ENCODE results near the gene CIITA.

CIITA gene

DNA sequence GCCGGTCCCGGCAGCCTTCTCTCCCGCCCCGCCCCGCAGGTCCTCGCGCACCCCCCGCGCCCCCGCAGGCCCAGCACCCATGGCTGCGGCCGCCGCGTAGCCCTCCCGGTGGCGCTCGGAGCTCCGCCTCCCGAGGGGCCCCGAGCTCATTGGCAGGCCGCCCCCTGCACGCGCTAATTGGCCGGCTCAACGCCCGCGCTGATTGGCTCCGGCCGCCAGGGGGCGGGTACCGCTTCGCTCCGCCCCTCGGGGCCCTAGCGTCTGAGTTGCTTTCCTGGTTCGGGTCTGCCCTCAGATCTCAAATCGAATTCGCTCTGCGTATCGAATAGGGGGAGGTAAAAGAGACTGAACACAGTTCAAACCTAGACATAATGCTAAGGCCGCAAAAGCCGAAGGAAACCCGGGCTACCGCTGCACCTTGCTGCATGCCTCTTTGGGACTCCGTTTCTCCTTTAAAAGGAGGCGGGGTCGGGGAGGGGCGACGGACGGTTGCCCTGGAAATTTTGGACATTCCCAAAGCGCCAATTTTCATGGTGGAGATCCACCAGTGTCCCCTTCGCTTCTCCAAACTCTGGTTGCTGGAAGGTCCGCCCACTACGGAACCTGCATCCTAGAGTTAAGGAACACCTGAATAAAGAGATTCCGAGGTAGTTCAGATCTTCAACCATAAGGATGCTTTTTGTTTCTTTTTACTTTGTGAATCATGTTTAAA lies 65.5 kb downstream of the CIITA start, which contains the start of gene DEXI:
Gene DEXI (minus strand): TSS at position 117 of the 712 bp plus-strand sequence. CDS start 463 bp downstream, outside the sequence.
- H3K4me1 ChIP-seq (ENCODE audit: insufficient read depth, low read length, severe bottlenecking), result peaks cover 71% of the 10 kb centered on the region
- H3K9me3 ChIP-seq (ENCODE audit: low read length), result no peaks in the 10 kb centered on the region
- TF ChIP-seq EZH2 (IDR thresholded peaks at IDR 0.05; ENCODE audit: borderline replicate concordance, low read length), result no peak
- peak within 1 kb of the TSS; percentile 71 for H3K9ac ChIP-seq (ENCODE audit: low read length)
- H2AFZ ChIP-seq (ENCODE audit: low read length), result no peak within 1 kb of the TSS; the same call in 1 of the 2 replicates
- peaks cover 8% of the 10 kb centered on the region; the same call in 1 of the 2 replicates for H3K36me3 ChIP-seq (ENCODE audit: insufficient read depth, low read length)
- H3K27ac ChIP-seq (ENCODE audit: low read depth, low read length, poor library complexity, severe bottlenecking), result no peak within 1 kb of the TSS
- no peaks in the 10 kb centered on the region for H3F3A ChIP-seq (ENCODE audit: insufficient read depth, low read length)
- peaks cover 16% of the 10 kb centered on the region for H3K79me2 ChIP-seq (ENCODE audit: insufficient read depth, low read length)
- H3K4me3 ChIP-seq (ENCODE audit: low read depth, low read length, poor library complexity, severe bottlenecking), result peak within 1 kb of the TSS; percentile 71
- H3K9me2 ChIP-seq (ENCODE audit: low read depth, low read length), result no peaks in the 10 kb centered on the region
- no peaks in the 10 kb centered on the region for H4K20me1 ChIP-seq (ENCODE audit: insufficient read depth, low read length)
- no peaks in the 10 kb centered on the region for H3K27me3 ChIP-seq (ENCODE audit: insufficient read depth, low read length)
- peak within 1 kb of the TSS; percentile 86 for H3K4me2 ChIP-seq (ENCODE audit: low read length)

DNA sequence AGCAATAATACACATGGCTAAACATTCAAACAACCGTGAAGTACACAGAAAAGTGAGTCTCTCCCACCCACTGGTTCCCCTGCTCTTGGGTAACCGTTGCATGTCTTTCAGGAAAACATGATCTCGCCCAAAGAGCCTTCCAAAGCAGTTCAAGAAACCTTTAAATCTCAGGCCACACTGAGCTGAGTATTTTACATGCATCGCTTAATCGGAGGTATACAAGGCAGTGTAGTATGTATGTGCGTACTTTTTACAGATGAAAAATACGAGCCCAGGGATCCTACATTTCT lies 66.0 kb downstream of the CIITA start:
- H3K79me2 ChIP-seq (ENCODE audit: insufficient read depth, low read length), result peaks cover 16% of the 10 kb centered on the region
- no peak overlapping the region for H2AFZ ChIP-seq (ENCODE audit: low read length)
- H3K9me3 ChIP-seq (ENCODE audit: low read length), result no peaks in the 10 kb centered on the region
- no peak overlapping the region for H3K27ac ChIP-seq (ENCODE audit: low read depth, low read length, poor library complexity, severe bottlenecking)
- TF ChIP-seq, protein P1, sequence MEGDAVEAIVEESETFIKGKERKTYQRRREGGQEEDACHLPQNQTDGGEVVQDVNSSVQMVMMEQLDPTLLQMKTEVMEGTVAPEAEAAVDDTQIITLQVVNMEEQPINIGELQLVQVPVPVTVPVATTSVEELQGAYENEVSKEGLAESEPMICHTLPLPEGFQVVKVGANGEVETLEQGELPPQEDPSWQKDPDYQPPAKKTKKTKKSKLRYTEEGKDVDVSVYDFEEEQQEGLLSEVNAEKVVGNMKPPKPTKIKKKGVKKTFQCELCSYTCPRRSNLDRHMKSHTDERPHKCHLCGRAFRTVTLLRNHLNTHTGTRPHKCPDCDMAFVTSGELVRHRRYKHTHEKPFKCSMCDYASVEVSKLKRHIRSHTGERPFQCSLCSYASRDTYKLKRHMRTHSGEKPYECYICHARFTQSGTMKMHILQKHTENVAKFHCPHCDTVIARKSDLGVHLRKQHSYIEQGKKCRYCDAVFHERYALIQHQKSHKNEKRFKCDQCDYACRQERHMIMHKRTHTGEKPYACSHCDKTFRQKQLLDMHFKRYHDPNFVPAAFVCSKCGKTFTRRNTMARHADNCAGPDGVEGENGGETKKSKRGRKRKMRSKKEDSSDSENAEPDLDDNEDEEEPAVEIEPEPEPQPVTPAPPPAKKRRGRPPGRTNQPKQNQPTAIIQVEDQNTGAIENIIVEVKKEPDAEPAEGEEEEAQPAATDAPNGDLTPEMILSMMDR (IDR thresholded peaks at IDR 0.05; ENCODE audit: low read length), result no peak
- no peak for TF ChIP-seq EZH2 (IDR thresholded peaks at IDR 0.05; ENCODE audit: borderline replicate concordance, low read length)
- H3F3A ChIP-seq (ENCODE audit: insufficient read depth, low read length), result no peaks in the 10 kb centered on the region
- H3K4me3 ChIP-seq (ENCODE audit: low read depth, low read length, poor library complexity, severe bottlenecking), result peak overlapping the region; percentile 71
- no peak overlapping the region; the same call in 1 of the 2 replicates for H3K9ac ChIP-seq (ENCODE audit: low read length)
- H3K4me1 ChIP-seq (ENCODE audit: insufficient read depth, low read length, severe bottlenecking), result peaks cover 71% of the 10 kb centered on the region
- H4K20me1 ChIP-seq (ENCODE audit: insufficient read depth, low read length), result no peaks in the 10 kb centered on the region
- H3K27me3 ChIP-seq (ENCODE audit: insufficient read depth, low read length), result no peaks in the 10 kb centered on the region
- no peaks in the 10 kb centered on the region for H3K9me2 ChIP-seq (ENCODE audit: low read depth, low read length)
- peak overlapping the region; percentile 86 for H3K4me2 ChIP-seq (ENCODE audit: low read length)
- H3K36me3 ChIP-seq (ENCODE audit: insufficient read depth, low read length), result peaks cover 8% of the 10 kb centered on the region; the same call in 1 of the 2 replicates

DNA sequence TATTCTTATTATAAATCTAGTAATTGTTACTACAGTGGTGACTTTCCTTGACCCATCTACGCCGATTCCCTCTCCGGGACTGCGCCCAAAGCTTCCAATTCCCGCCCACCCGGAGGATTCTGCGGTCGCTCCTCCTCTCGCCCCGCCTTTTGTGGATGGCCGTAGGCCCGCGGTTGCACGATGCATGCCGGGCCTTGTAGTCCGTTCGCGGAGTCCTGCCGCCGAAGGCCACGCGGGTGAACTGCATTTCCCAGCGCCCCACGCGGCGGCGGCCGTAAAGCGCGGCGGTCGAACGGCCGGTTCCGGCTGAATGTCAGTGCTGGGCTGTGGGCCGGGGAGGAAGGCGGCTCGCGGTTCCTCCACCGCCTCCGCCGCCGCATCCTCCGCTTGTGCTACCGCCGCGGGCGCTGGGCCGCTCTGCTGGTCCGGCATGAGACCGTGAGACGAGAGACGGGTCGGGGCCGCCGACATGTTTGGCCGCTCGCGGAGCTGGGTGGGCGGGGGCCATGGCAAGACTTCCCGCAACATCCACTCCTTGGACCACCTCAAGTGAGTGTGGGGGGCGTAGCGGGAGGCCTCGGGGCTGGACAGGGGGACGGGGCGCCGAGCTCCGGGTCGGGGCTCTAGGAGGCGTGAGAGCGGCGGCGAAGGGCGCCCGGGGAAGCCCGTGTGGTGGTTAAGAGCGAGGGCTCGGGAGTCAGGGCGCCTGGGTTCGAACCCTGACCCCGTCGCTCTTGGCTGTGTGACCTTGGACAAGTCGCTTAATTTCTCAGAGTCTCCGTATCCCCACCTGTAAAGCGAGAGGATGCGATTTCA lies 67.5 kb downstream of the CIITA start, which contains the start of gene CLEC16A:
Gene CLEC16A (plus strand): TSS at position 316 of the 816 bp plus-strand sequence. CDS start 154 bp downstream, at position 470.
- peak within 1 kb of the TSS; percentile 92 for H3K4me3 ChIP-seq (ENCODE audit: low read depth, low read length, poor library complexity, severe bottlenecking)
- peak within 1 kb of the TSS; percentile 82 for H3K9ac ChIP-seq (ENCODE audit: low read length)
- peak within 1 kb of the TSS; percentile 80 for H3K4me2 ChIP-seq (ENCODE audit: low read length)
- peaks cover 75% of the 10 kb centered on the region for H3K4me1 ChIP-seq (ENCODE audit: insufficient read depth, low read length, severe bottlenecking)
- no peak within 1 kb of the TSS for H2AFZ ChIP-seq (ENCODE audit: low read length)
- no peaks in the 10 kb centered on the region; the same call in 1 of the 2 replicates for H3K36me3 ChIP-seq (ENCODE audit: insufficient read depth, low read length)
- no peak for TF ChIP-seq EZH2 (IDR thresholded peaks at IDR 0.05; ENCODE audit: borderline replicate concordance, low read length)
- TF ChIP-seq, protein P1 (IDR thresholded peaks at IDR 0.05; ENCODE audit: low read length), result no peak
- no peaks in the 10 kb centered on the region for H3K27me3 ChIP-seq (ENCODE audit: insufficient read depth, low read length)
- H4K20me1 ChIP-seq (ENCODE audit: insufficient read depth, low read length), result no peaks in the 10 kb centered on the region
- H3K9me3 ChIP-seq (ENCODE audit: low read length), result no peaks in the 10 kb centered on the region
- no peaks in the 10 kb centered on the region for H3K9me2 ChIP-seq (ENCODE audit: low read depth, low read length)
- H3K79me2 ChIP-seq (ENCODE audit: insufficient read depth, low read length), result peaks cover 16% of the 10 kb centered on the region
- H3F3A ChIP-seq (ENCODE audit: insufficient read depth, low read length), result no peaks in the 10 kb centered on the region
- H3K27ac ChIP-seq (ENCODE audit: low read depth, low read length, poor library complexity, severe bottlenecking), result no peak within 1 kb of the TSS
